Measurements from ENCODE around the gene GALNT4. TPM values are rescaled to one million over a fixed set of nuclear protein-coding genes. Genes with fewer than 3 reads are reported as not detected.

The GALNT4 gene
- total RNA-seq, 1 experiment from 2014 or later: 3.7 TPM

- no peaks in the 10 kb centered on the region for H3K79me2 ChIP-seq (ENCODE audit: low read depth)
- POLR2A ChIA-PET (ENCODE audit: unreplicated experiment): interaction anchor here (0.7 kb wide), 1 partner anchor 1449 kb away, joined by 39 read pairs; no protein-coding TSS in a partner anchor
- H3K9me3 ChIP-seq (ENCODE audit: insufficient read depth, low read depth): no peaks in the 10 kb centered on the region
- no peaks in the 10 kb centered on the region for H3K4me1 ChIP-seq (replicated peaks; ENCODE audit: insufficient read depth)
- CTCF ChIA-PET: no interaction called here
- H3F3A ChIP-seq (ENCODE audit: insufficient read depth, low read depth): no peaks in the 10 kb centered on the region
- DNase-seq: no peak
- no peak overlapping the region for H3K4me3 ChIP-seq
- TF ChIP-seq EZH2 (IDR thresholded peaks at IDR 0.05; ENCODE audit: low read depth): no peak
- no peak for TF ChIP-seq CTCF (conservative IDR thresholded peaks at IDR 0.05)
- no peak overlapping the region for H3K27ac ChIP-seq
- no peaks in the 10 kb centered on the region for H3K27me3 ChIP-seq (ENCODE audit: insufficient read depth, low read depth)
- no TSS peak for BruUV-seq (replicated peaks)
- no peak overlapping the region for H2AFZ ChIP-seq
- no peaks in the 10 kb centered on the region for H4K20me1 ChIP-seq (ENCODE audit: insufficient read depth)
- no peaks in the 10 kb centered on the region for H3K36me3 ChIP-seq (ENCODE audit: low read depth)
- no peaks in the 10 kb centered on the region for H3K9me2 ChIP-seq (ENCODE audit: insufficient read depth)
- no peak overlapping the region for H3K4me2 ChIP-seq
- intact Hi-C loops (cut with micrococcal nuclease; ENCODE audit: unreplicated experiment): no loop called here
Observed at GRCh38 chr12:89571491-89572195, 47.0 kb upstream of the GALNT4 start.

GRCh38 chr12:89568484-89568883 lies 43.9 kb upstream of the GALNT4 start:
- Histone ChIP-seq H3K9me2 (ENCODE audit: insufficient read depth) (no peaks in the 10 kb centered on the region), H3K4me3 (no peak overlapping the region), H3K27me3 (ENCODE audit: insufficient read depth, low read depth) (no peaks in the 10 kb centered on the region), H3K9me3 (ENCODE audit: insufficient read depth, low read depth) (no peaks in the 10 kb centered on the region), H3F3A (ENCODE audit: insufficient read depth, low read depth) (no peaks in the 10 kb centered on the region), H3K36me3 (ENCODE audit: low read depth) (no peaks in the 10 kb centered on the region), H3K79me2 (ENCODE audit: low read depth) (no peaks in the 10 kb centered on the region), H2AFZ (no peak overlapping the region), H3K4me2 (no peak overlapping the region), H3K4me1 (replicated peaks; ENCODE audit: insufficient read depth) (no peaks in the 10 kb centered on the region), H4K20me1 (ENCODE audit: insufficient read depth) (no peaks in the 10 kb centered on the region), H3K27ac (no peak overlapping the region)
- intact Hi-C loops (cut with micrococcal nuclease; ENCODE audit: unreplicated experiment): no loop called here
- POLR2A ChIA-PET (ENCODE audit: unreplicated experiment): no interaction called here
- TF ChIP-seq CTCF (conservative IDR thresholded peaks at IDR 0.05) (no peak), EZH2 (IDR thresholded peaks at IDR 0.05; ENCODE audit: low read depth) (no peak)
- no peak for DNase-seq
- CTCF ChIA-PET: no interaction called here
- no TSS peak for BruUV-seq (replicated peaks)

DNA sequence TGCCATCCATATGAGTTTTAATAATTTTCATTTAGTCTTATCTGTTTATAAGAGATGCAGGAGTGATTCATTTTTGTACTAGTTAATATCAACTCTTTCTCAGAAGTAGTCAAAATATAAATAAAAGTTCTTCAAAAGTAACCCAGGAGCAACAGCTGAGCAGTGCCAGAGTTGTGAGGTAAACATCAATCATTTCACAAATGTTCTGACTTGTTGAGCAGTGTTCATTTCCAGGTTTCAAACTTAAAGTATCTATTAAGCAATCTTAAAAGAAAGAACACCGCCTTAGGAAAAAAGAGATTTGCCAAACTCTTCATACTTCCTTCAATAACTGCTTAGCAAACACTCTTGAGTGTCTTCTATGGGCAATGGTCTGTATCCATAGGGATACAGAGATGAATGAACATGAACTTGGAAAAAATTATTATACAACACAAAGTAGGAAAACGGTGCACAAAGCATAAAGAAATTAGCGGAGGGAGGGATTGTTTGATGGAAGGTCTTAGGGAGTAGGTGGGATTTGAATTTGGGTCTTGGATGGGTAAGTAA lies 43.2 kb upstream of the GALNT4 start:
- no peak overlapping the region for H3K4me3 ChIP-seq
- H3K27me3 ChIP-seq (ENCODE audit: insufficient read depth, low read depth): no peaks in the 10 kb centered on the region
- intact Hi-C loops (cut with micrococcal nuclease; ENCODE audit: unreplicated experiment): no loop called here
- ChIA-PET CTCF (no interaction called here), POLR2A (ENCODE audit: unreplicated experiment) (no interaction called here)
- H3K9me2 ChIP-seq (ENCODE audit: insufficient read depth): no peaks in the 10 kb centered on the region
- H3K36me3 ChIP-seq (ENCODE audit: low read depth): no peaks in the 10 kb centered on the region
- no peak overlapping the region for H3K27ac ChIP-seq
- DNase-seq: no peak
- H3F3A ChIP-seq (ENCODE audit: insufficient read depth, low read depth): no peaks in the 10 kb centered on the region
- no peaks in the 10 kb centered on the region for H3K79me2 ChIP-seq (ENCODE audit: low read depth)
- BruUV-seq (replicated peaks): no TSS peak
- TF ChIP-seq EZH2 (IDR thresholded peaks at IDR 0.05; ENCODE audit: low read depth) (no peak), CTCF (conservative IDR thresholded peaks at IDR 0.05) (no peak)
- H4K20me1 ChIP-seq (ENCODE audit: insufficient read depth): no peaks in the 10 kb centered on the region
- H3K9me3 ChIP-seq (ENCODE audit: insufficient read depth, low read depth): no peaks in the 10 kb centered on the region
- no peak overlapping the region for H2AFZ ChIP-seq
- no peak overlapping the region for H3K4me2 ChIP-seq
- no peaks in the 10 kb centered on the region for H3K4me1 ChIP-seq (replicated peaks; ENCODE audit: insufficient read depth)
